HCT116 (cell line): ENCODE results near the gene RFX1. TPM values are rescaled to one million over a fixed set of nuclear protein-coding genes. Genes with fewer than 3 reads are reported as not detected.

Experiments
- ATAC-seq: fragments of 200-7000 bp; cut with Tn5 transposase; 2 replicates; pipeline ENCODE4 v1.9.1; 2020; ENCODE audit warnings: mild to moderate bottlenecking, moderate library complexity
- BruUV-seq: library from RNA; stranded (reverse); fragments of 400-500 nt; replicated peaks from 2 replicates; lab custom pipeline; 2021; lab: Mats Ljungman, UMichigan
- CTCF ChIA-PET: fragments of 300-600 bp; sonication (Branson Sonifier 250); formaldehyde crosslinking; loops from one replicate; lab custom pipeline; 2021; ENCODE audit warnings: antibody characterized with exemption; lab: Charles Lee
- POLR2A ChIA-PET: fragments of 300-600, 350-600 bp; sonication (Branson Sonifier 250); formaldehyde crosslinking; loops from one replicate; lab custom pipeline; 2021; ENCODE audit warnings: antibody characterized with exemption; lab: Charles Lee
- RAD21 ChIA-PET, 2 experiments: fragments of 300-600 bp; sonication (Branson Sonifier 250); formaldehyde crosslinking; loops; one replicate each; lab custom pipeline; 2023; ENCODE audit warnings: low total read pairs in 2 of 2; ENCODE audit not compliant: uncharacterized antibody in 2 of 2, unreplicated experiment in 2 of 2, low non-redundant PET in 1 of 2; lab: Charles Lee
- DNase-seq: peaks from one replicate; pipeline ENCODE4 v3.0.0-alpha.2; 2010; ENCODE audit warnings: low read depth, low spot score
- H2AFZ ChIP-seq: fragments of 200-600 bp; shearing (Covaris generic), sonication (generic); 2 replicates; pipeline ENCODE4 v1.6.1; 2017; ENCODE audit warnings: low read depth, mixed run types, mixed read lengths, antibody characterized with exemption, low read length; ENCODE audit not compliant: poor library complexity, severe bottlenecking
- H3K27ac ChIP-seq: 2 replicates; pipeline ENCODE4 v1.5.1; 2012; ENCODE audit warnings: low read depth, low read length
- H3K27me3 ChIP-seq: fragments of 200-600 bp; sonication (generic); 2 replicates; pipeline ENCODE4 v1.6.1; 2016; ENCODE audit warnings: mixed run types, low read length, mixed read lengths; ENCODE audit not compliant: insufficient read depth
- H3K36me3 ChIP-seq, 2 experiments: fragments of 200-500 bp in 1 of 2; fragments of 200-600 bp in 1 of 2; sonication (Bioruptor generic) in 1 of 2; sonication (generic) in 1 of 2; 2 replicates each; pipeline versions ENCODE4 v1.5.1 to v1.6.1; 2014 to 2016; ENCODE audit warnings: low read length in 2 of 2, inconsistent platforms in 1 of 2, mixed read lengths in 1 of 2, mixed run types in 1 of 2; ENCODE audit not compliant: insufficient read depth in 2 of 2, control insufficient read depth in 1 of 2
- H3K4me1 ChIP-seq, 2 experiments: fragments of 200-600 bp in 1 of 2; sonication (generic) in 1 of 2; 2 replicates each; pipeline versions ENCODE4 v1.5.1 to v1.6.1; 2012 to 2017; ENCODE audit warnings: low read length in 2 of 2, inconsistent platforms in 1 of 2, mild to moderate bottlenecking in 1 of 2, mixed read lengths in 1 of 2, mixed run types in 1 of 2, moderate library complexity in 1 of 2; ENCODE audit not compliant: insufficient read depth in 2 of 2, control insufficient read depth in 1 of 2
- H3K4me2 ChIP-seq: fragments of 200-600 bp; sonication (generic); 2 replicates; pipeline ENCODE4 v1.6.1; 2017; ENCODE audit warnings: mixed run types, low read length, mixed read lengths
- H3K4me3 ChIP-seq, 2 experiments: fragments of 200-600 bp in 1 of 2; sonication (generic) in 1 of 2; replicated peaks in 1 of 2; 2 replicates each; pipeline ENCODE4 v1.5.1; 2011 to 2016; ENCODE audit warnings: low read length in 2 of 2, control low read depth in 1 of 2, low read depth in 1 of 2, mild to moderate bottlenecking in 1 of 2, mixed read lengths in 1 of 2, mixed run types in 1 of 2
- H3K79me2 ChIP-seq: fragments of 200-600 bp; sonication (generic); 2 replicates; pipeline ENCODE4 v1.6.1; 2017; ENCODE audit warnings: mild to moderate bottlenecking, mixed run types, low read length, moderate library complexity, mixed read lengths; ENCODE audit not compliant: insufficient read depth
- H3K9ac ChIP-seq: fragments of 200-600 bp; sonication (generic); 2 replicates; pipeline ENCODE4 v1.6.1; 2016; ENCODE audit warnings: low read length, mixed read lengths
- H3K9me2 ChIP-seq: fragments of 200-600 bp; sonication (generic), shearing (Covaris generic); 2 replicates; pipeline ENCODE4 v1.6.1; 2017; ENCODE audit warnings: mixed run types, mild to moderate bottlenecking, moderate library complexity; ENCODE audit not compliant: insufficient read depth
- H3K9me3 ChIP-seq, 2 experiments: fragments of 200-500 bp in 1 of 2; fragments of 200-600 bp in 1 of 2; sonication (Bioruptor generic) in 1 of 2; sonication (generic) in 1 of 2; 2 replicates each; pipeline ENCODE4 v1.6.1; 2014 to 2017; ENCODE audit warnings: low read length in 2 of 2, mixed read lengths in 2 of 2, inconsistent platforms in 1 of 2, low read depth in 1 of 2, mild to moderate bottlenecking in 1 of 2, mixed run types in 1 of 2, moderate library complexity in 1 of 2; ENCODE audit not compliant: control insufficient read depth in 1 of 2, insufficient read depth in 1 of 2
- H4K20me1 ChIP-seq: fragments of 200-600 bp; sonication (generic), shearing (Covaris generic); 2 replicates; pipeline ENCODE4 v1.6.1; 2017; ENCODE audit warnings: mixed run types, mild to moderate bottlenecking, moderate library complexity; ENCODE audit not compliant: insufficient read depth
- CBX3 ChIP-seq: IDR thresholded peaks from 2 replicates; pipeline ENCODE4 v1.6.1; 2012; ENCODE audit warnings: low read depth
- CEBPB ChIP-seq: IDR thresholded peaks from 2 replicates; pipeline ENCODE4 v1.6.1; 2012; ENCODE audit warnings: low read depth
- EGR1 ChIP-seq: IDR thresholded peaks from 2 replicates; pipeline ENCODE4 v1.6.1; 2012; ENCODE audit warnings: low read depth
- FOSL1 ChIP-seq: IDR thresholded peaks from 2 replicates; pipeline ENCODE4 v1.6.1; 2012; ENCODE audit warnings: low read depth
- JUND ChIP-seq: IDR thresholded peaks from 2 replicates; pipeline ENCODE4 v1.6.1; 2012
- POLR2A ChIP-seq: IDR thresholded peaks from 2 replicates; pipeline ENCODE4 v1.7.0; 2011; ENCODE audit warnings: borderline replicate concordance; ENCODE audit not compliant: insufficient read depth, insufficient read length; ENCODE audit errors: extremely low read depth
- POLR2AphosphoS5 ChIP-seq: IDR thresholded peaks from 2 replicates; pipeline ENCODE4 v1.6.1; 2011; ENCODE audit warnings: mild to moderate bottlenecking, low read depth, low read length, moderate library complexity
- SP1 ChIP-seq: IDR thresholded peaks from 2 replicates; pipeline ENCODE4 v1.6.1; 2012; ENCODE audit warnings: low read depth
- SRF ChIP-seq: IDR thresholded peaks from 2 replicates; pipeline ENCODE4 v1.6.1; 2012; ENCODE audit warnings: low read depth
- YY1 ChIP-seq: IDR thresholded peaks from 2 replicates; pipeline ENCODE4 v1.6.1; 2011; ENCODE audit warnings: low read length, low read depth, moderate library complexity, mild to moderate bottlenecking; ENCODE audit not compliant: insufficient replicate concordance; ENCODE audit errors: extremely low read depth
- ZFX ChIP-seq: fragments of 450-650 bp; IDR thresholded peaks from 2 replicates; pipeline ENCODE4 v1.6.1; 2017
- ZNF274 ChIP-seq: fragments of 200-500 bp; sonication (Bioruptor generic); IDR thresholded peaks from 2 replicates; pipeline ENCODE4 v1.6.1; 2014; ENCODE audit warnings: mild to moderate bottlenecking, low read depth, low read length, inconsistent platforms
- intact Hi-C: fragments of 100-400 bp; cut with micrococcal nuclease; formaldehyde crosslinking; loops from 2 replicates; pipeline ENCODE4 v1.10.0; 2022
- total RNA-seq: library from RNA; stranded (reverse); gene quantifications from one replicate; pipeline ENCODE4 v1.2.1, GENCODE V29; 2021; ENCODE audit not compliant: unreplicated experiment
- TF ChIP-seq, protein P1 (sequence below): IDR thresholded peaks from 2 replicates; pipeline ENCODE4 v1.6.1; 2011; ENCODE audit warnings: mild to moderate bottlenecking, low read length, moderate library complexity; ENCODE audit not compliant: insufficient replicate concordance; ENCODE audit errors: extremely low read depth
- TF ChIP-seq, protein P2 (sequence below): IDR thresholded peaks from 2 replicates; pipeline ENCODE4 v1.6.1; 2012
- TF ChIP-seq, protein P3 (sequence below): IDR thresholded peaks from 2 replicates; pipeline ENCODE4 v1.6.1; 2012; ENCODE audit warnings: low read depth

The RFX1 gene
- total RNA-seq, 1 experiment from 2014 or later, result 16.3 TPM

DNA sequence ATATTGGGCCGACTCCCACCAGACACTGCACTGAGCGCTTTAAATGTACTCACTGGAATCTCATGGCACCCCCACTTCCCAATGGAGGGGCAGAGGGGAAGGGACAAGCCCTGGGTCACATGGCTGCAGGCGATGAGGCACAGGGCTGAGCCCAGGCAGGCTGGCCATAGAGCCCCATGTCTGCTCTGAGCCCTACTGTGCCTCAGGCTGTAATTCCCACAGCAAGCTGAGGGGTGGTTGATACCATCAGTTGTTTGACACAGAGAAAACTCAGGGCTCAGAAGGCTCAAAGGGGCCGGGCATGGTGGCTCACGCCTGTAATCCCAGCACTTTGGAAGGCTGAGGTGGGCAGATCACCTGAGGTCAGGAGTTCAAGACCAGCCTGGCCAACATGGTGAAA, 25.1 kb downstream of the RFX1 start:
- Histone ChIP-seq H2AFZ (no peak overlapping the region), H4K20me1 (no peaks in the 10 kb centered on the region), H3K4me2 (no peak overlapping the region), H3K9ac (no peak overlapping the region), H3K27me3 (no peaks in the 10 kb centered on the region), H3K9me3 (no peaks in the 10 kb centered on the region), H3K9me2 (no peaks in the 10 kb centered on the region), H3K79me2 (no peaks in the 10 kb centered on the region), H3K4me1 (peaks cover 6% of the 10 kb centered on the region in 2 experiments; a peak in 3 of 4 replicates), H3K36me3 (no peaks in the 10 kb centered on the region; a peak in 1 of 4 replicates), H3K4me3 (no peak overlapping the region), H3K27ac (no peak overlapping the region)
- ChIA-PET POLR2A (no interaction called here), CTCF (no interaction called here), RAD21 (no interaction called here)
- DNase-seq (no peak), ATAC-seq (no peak)
- BruUV-seq, result no TSS peak
- intact Hi-C loops, result no loop called here
- TF ChIP-seq EGR1 (no peak), SP1 (no peak), JUND (no peak), ZNF274 (no peak), SRF (no peak), CEBPB (no peak), YY1 (no peak), POLR2AphosphoS5 (no peak), ZFX (no peak), CBX3 (no peak), FOSL1 (no peak), POLR2A (no peak)
- TF ChIP-seq, protein P1, sequence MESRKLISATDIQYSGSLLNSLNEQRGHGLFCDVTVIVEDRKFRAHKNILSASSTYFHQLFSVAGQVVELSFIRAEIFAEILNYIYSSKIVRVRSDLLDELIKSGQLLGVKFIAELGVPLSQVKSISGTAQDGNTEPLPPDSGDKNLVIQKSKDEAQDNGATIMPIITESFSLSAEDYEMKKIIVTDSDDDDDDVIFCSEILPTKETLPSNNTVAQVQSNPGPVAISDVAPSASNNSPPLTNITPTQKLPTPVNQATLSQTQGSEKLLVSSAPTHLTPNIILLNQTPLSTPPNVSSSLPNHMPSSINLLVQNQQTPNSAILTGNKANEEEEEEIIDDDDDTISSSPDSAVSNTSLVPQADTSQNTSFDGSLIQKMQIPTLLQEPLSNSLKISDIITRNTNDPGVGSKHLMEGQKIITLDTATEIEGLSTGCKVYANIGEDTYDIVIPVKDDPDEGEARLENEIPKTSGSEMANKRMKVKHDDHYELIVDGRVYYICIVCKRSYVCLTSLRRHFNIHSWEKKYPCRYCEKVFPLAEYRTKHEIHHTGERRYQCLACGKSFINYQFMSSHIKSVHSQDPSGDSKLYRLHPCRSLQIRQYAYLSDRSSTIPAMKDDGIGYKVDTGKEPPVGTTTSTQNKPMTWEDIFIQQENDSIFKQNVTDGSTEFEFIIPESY, result no peak
- TF ChIP-seq, protein P2, sequence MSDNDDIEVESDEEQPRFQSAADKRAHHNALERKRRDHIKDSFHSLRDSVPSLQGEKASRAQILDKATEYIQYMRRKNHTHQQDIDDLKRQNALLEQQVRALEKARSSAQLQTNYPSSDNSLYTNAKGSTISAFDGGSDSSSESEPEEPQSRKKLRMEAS, result no peak
- TF ChIP-seq, protein P3, sequence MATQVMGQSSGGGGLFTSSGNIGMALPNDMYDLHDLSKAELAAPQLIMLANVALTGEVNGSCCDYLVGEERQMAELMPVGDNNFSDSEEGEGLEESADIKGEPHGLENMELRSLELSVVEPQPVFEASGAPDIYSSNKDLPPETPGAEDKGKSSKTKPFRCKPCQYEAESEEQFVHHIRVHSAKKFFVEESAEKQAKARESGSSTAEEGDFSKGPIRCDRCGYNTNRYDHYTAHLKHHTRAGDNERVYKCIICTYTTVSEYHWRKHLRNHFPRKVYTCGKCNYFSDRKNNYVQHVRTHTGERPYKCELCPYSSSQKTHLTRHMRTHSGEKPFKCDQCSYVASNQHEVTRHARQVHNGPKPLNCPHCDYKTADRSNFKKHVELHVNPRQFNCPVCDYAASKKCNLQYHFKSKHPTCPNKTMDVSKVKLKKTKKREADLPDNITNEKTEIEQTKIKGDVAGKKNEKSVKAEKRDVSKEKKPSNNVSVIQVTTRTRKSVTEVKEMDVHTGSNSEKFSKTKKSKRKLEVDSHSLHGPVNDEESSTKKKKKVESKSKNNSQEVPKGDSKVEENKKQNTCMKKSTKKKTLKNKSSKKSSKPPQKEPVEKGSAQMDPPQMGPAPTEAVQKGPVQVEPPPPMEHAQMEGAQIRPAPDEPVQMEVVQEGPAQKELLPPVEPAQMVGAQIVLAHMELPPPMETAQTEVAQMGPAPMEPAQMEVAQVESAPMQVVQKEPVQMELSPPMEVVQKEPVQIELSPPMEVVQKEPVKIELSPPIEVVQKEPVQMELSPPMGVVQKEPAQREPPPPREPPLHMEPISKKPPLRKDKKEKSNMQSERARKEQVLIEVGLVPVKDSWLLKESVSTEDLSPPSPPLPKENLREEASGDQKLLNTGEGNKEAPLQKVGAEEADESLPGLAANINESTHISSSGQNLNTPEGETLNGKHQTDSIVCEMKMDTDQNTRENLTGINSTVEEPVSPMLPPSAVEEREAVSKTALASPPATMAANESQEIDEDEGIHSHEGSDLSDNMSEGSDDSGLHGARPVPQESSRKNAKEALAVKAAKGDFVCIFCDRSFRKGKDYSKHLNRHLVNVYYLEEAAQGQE, result no peak
